HG03520 (cell line): Measurements from ENCODE around the gene PPHLN1.
A peak's percentile ranks its signal among the peaks of the same experiment; 100 is the strongest.
"Not testable (repeated sequence)": the region's sequence is repeated elsewhere in the genome, so short reads cannot be mapped to it uniquely, and the experiment has no call there.

ENCODE experiments used
- ATAC-seq: cut with Tn5 transposase; IDR thresholded peaks from one replicate; pipeline ENCODE4 v1.9.1; 2021; ENCODE audit warnings: mild to moderate bottlenecking, moderate library complexity; ENCODE audit not compliant: unreplicated experiment

PPHLN1 gene

DNA sequence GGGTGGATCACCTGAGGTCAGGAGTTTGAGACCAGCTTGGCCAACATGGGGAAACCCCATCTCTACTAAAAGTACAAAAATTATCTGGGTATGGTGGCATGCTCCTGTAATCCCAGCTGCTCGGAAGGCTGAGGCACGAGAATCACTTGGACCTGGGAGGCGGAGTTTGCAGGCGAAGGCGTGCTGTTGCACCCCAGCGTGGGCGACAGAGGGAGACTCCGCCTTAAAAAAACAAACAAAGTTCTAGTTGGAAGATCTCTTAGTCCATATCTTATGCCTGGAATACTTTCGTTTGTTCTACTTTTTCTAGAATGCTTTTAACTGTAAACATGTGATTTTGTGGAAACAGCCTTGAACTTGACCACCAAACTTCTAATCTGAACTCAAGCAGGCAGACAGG, 38.7 kb downstream of the PPHLN1 start:
- ATAC-seq = no peak

DNA sequence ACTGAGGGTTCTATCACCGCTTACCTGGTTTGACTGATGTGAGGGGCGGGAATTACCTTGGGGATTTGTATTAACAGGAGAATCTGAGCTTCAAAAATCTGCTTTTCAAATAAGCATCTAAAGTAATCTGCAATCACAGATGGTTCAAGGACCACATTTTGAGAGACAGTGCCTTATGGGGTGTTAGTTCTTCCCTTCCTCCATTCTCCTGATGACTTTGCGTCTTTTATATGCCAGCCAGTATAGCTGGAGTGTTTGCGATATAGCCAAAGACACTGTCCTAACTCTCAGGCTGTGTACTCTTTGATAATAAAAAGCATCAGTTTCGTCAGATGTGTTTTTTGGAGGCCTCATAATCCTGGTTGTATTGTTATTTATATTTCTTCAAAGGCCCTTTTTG, 39.5 kb downstream of the PPHLN1 start:
- ATAC-seq = no peak

DNA sequence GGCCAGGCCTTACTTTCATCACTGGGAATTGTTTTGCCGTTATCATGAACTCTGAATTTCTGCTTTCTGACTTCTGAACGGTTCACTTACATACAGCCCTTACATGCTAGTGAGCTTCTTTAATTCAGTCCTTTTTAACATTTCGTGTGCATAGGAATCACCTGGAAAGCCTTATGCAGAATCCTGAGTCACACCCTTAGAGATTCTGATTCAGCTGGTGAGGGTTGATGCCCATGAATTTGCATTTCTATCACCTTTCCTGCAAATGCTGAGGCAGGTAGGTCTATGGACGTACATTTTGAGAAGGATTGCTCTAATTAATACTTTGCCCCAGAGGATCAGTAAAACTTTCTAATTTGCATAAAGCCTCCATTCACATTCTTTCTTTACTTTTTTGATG, 44.0 kb downstream of the PPHLN1 start:
- no peak for ATAC-seq

DNA sequence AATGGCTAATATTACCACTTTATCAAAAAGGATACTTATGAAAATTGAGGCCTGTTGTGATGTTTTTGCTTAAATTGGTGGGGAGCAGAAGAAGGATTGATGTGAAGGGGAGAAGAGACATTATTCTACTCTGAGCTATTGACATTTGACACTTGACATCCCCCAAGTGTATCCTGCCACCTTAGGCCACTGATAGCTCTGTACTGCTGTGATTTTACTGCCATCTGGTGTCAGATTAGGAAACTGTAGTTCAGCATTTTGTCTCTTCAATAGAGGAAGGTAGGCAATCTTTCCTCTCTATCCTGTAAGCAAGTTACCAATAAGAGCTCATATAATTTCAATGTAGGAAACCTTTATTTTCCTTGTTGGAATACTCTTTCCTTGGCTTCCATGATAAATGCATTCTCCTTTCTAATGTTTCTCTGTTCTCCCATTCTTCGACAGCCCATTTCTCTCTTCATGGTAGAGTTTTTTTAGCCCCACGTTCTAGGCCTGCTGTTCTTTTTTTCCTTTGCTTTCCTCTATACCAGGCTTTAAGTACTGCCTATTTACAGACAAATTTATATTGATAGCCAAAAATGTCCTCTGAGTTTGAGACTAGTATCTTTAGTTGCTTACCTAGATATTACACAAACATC, 46.3 kb downstream of the PPHLN1 start:
- ATAC-seq = peak; percentile 91

DNA sequence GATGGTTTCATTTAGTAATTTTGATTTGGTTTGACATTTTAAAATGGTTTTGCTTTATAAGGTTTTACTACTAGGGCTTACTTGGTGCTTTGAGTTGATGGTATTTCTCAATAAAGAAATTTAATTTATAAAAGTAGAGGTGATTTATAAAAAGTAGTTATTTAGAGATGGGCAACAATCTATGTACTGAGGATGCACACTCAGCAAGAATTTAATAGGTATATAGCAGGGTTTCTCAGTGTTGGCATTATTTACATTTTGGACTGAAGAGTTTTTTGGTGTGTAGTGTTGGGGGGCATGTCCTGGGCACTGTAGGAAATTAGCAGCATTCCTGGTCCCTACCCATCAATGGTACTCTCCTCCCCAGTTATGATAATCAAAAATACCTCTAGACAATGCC, 47.7 kb downstream of the PPHLN1 start:
- no peak for ATAC-seq

DNA sequence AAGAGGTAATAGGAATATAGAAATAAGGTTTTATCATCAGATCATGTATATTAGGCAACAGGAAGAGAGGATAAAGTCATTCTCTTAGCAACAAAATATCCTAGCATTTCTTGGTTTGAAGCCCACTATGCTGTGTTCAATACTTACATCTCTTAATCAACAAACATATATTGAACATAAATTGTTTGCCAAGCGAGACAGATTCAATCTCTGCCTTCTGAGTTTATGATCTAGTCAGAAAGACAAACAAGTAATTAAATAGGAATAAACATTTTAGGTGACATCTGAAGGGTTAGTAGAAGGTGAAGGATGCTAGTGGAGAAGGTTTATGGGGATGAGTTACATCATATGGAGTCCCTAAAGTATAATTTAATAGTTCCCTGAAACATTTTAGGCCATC, 54.8 kb downstream of the PPHLN1 start:
- ATAC-seq = no peak

DNA sequence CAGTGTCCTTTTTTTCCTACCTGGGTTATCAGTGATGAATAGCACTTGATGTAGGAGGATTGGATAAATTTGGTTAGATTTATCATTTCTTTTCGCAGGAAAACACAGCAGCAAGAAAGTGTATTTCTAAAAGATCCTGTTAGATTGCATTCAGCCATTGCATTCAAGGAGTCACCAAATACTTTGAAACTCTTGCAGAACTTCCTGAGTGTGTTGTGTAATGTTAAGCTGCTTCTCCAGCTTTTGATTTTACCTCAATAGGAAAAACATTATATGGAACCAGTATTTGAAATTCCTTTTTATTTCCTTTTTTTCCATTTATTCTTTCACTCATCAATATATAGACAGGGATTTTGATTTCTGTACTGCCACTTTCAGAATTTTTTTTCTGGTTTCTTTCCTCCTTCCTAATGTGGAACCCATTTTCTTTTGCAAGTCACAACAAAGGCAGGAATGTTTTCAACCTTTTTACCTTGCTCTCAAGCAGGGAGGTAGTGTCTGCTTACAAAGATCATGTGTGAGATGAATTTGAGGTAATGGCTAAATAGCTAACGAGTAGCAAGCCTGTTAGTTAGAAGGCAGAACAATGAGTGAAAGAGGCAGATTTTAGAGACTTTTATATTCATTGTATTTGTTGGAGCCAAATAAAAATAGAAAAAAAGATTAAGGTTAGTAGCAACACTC, 56.2 kb downstream of the PPHLN1 start:
- ATAC-seq = no peak

DNA sequence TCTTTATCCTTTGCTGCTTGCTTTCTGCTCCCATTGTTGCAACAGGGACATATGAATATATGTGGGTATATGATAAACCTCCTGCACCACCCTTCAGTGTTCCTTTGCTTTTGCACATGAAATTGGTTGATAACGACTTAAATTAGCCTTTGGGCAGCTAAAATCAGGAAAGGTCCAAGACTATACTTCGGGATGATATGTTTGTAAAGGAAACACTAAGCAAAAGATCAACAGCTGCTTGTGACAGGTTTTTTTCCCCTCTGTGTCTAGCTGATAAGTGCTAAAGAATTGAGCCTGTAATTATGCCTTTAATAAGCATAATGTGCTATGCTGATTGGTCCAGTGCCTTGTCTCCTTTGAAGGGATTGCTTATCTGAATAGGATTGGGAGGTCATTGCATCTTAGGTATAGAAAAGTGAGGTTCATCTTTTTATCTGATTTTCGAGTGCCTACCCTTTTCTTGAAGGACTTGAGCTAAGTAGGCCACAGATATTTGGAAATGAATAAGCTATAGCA, 59.4 kb downstream of the PPHLN1 start:
- no peak for ATAC-seq

DNA sequence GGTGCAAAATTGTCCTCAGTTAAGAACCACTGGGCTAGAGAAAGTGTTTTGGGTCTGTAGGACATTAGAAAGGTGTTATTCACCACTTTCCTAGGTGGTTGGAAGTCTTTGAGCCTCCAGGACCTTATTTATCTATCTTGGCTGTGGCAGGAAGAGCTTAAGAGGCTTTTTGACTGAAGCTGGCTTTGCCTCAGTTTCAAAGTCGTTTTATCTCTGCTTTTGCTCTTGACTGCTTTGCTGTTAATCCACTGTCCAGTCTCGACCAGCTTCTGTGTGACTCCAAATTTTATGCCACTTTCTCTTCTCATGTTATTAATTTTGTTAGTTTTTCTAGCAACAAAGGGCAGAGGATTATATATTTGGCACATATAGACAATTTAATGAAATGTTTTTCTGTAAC, 60.3 kb downstream of the PPHLN1 start:
- no peak for ATAC-seq

DNA sequence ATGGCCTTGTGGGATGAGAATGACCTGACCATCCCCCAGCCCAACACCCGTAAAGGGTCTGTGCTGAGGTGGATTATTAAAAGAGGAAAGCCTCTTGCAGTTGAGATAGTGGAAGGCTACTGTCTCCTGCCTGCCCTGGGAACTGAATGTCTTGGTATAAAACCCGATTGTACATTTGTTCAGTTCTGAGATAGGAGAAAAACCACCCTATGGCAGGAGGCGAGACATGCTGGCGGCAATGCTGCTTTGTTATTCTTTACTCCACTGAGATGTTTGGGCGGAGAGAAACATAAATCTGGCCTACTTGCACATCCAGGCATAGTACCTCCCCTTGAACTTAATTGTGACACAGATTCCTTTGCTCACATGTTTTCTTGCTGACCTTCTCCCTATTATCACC, 62.1 kb downstream of the PPHLN1 start:
- ATAC-seq = not testable (repeated sequence)

DNA sequence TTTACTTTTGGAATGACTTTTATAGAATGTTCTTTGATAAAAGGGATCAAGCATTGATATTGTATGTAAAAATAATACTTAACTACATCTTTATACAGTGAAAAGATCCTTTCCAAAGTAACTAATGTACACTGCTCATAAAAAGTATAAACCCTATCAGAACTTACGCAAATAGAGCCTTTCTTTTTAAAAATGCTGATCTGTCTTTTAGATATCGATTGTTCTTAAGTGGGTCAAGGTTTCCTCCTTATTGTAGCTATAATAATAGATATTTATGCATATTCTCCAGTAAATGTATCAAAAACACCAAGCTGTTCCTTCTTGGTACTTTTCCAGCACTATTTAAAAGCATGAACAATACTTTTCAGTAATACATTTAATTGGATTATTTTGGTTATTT, 68.5 kb downstream of the PPHLN1 start:
- no peak for ATAC-seq

DNA sequence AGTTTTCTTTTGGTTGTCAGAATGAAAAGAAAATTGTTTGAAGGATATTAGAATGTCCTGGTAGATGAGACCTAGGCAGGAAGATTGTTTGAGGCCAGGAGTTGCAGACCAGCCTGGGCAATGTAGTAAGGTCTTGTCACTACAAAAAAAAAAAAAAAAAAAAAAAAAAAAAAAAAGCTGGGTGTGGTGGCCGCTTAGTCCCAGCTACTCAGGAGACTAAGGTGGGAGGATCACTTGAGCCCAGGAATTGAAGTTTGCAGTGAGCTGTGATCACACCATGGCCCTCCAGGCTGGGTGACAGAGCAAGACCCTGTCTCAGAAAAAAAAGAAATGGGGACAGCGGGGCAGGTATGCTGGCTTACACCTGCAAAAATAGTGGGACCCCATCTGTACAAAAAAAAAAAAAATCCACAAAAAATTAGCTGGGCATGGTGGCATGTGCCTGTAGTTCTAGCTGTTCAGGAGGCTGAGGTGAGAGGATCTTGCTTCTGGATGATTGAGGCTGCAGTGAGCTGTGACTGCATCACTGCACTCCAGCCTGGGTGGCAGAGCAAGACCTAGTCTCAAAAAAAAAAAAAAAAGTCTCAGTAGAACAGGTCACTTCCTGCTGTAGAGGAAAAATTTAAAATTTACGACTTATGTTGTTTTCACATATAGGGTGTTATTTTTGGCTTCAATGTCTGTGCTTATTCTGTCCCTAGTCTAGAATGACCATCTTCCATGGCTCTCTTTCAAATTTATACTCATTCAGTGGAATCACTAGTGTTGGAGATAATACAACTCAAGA, 70.7 kb downstream of the PPHLN1 start:
- no peak for ATAC-seq

DNA sequence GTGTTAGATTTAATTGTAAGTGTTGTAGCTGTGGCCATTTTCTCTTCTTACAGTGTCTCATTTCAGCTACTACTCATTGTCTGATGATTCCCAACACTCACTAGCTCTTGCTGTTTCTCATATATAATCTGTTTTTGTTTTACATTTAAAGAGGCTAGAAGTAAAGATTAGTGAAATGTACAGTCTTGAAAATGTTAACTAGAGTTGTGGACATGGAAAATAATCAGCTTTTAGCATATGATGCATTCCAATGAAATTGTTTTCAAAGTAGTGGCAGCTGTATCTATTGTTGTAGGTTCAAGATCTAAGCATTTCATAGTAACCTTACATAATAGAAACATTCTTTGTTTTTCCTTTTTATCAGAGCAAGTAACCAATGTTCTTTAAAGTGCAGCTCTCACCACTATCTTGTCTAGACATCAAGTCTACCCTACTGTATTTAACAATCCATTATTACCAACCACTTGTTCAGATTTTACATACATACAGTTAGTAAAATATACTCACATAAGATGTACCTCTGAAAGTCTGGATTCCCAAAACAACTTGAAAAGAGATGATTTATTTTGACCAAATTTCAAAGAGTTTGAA, 76.9 kb downstream of the PPHLN1 start:
- ATAC-seq = no peak

DNA sequence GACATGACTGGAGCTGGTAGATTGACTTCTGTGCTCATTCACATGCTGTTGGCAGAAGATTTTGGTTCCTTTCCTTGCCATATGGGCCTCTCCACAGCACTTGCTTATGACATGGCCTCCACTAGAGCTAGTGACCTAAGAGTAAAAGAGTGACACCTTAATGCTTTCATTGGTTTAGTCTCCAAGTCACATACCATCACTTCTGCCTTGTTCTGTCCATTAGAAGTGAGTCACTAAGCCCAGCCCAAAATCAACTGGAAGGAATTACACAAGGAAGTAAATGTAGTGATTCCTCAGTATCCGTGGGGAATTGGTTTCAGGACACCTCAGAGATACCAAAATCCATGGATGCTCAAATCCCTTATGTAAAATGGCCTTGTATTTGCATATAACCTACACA, 81.3 kb downstream of the PPHLN1 start:
- no peak for ATAC-seq

DNA sequence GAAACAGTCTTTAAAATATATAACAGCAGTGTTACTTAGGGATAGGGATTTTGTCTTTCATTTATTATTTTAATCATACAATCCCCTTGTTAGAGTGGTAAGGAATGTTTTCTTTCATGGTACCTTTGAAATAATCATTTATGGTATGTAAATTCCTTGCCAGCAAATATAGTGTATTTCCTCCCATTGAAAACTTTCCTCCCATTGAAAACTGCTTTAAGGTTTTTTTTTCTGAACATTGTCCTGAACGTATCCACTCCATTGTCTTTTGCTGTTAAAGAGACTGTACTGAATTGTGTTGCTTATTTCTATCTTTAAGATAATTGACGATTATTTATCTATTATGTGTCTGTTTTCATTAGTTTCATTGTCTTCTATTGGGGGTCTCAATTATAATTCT, 83.5 kb downstream of the PPHLN1 start:
- ATAC-seq = no peak

DNA sequence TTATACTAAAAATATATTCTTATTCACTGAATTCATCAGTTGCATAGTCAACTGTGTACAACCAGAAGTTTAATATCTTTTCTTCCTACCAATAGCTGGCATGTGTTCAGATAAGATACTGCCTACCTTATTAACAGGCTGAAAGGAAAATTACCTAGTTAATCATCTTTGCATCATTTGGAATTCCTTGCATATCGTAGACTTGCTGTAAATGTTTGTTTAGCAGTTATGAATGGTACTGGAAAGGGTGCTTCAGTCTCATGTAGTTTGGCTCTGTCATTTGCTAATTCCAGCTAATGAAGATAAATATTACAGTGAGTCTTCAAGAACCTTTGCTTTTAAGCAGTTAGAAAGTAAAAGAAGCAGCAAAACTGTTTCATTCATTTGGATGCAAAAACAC, 84.4 kb downstream of the PPHLN1 start:
- ATAC-seq = no peak

DNA sequence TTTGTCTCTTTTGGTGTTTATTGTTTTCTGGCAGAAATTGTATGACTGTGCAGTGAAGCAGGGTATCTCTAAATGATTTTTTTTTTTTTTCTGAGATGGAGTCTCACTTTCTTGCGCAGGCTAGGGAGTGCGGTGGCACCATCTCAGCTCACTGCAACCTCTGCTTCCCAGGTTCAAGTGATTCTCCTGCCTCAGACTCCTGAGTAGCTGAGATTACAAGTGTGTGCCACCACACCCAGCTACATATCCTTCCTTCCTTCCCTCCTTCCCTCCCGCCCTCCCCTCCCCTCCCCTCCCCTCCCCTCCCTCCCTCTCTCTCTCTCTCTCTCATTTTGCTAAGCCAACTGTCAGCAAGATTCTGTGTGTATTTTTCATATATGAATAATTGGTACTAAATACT, 94.4 kb downstream of the PPHLN1 start:
- ATAC-seq = no peak

DNA sequence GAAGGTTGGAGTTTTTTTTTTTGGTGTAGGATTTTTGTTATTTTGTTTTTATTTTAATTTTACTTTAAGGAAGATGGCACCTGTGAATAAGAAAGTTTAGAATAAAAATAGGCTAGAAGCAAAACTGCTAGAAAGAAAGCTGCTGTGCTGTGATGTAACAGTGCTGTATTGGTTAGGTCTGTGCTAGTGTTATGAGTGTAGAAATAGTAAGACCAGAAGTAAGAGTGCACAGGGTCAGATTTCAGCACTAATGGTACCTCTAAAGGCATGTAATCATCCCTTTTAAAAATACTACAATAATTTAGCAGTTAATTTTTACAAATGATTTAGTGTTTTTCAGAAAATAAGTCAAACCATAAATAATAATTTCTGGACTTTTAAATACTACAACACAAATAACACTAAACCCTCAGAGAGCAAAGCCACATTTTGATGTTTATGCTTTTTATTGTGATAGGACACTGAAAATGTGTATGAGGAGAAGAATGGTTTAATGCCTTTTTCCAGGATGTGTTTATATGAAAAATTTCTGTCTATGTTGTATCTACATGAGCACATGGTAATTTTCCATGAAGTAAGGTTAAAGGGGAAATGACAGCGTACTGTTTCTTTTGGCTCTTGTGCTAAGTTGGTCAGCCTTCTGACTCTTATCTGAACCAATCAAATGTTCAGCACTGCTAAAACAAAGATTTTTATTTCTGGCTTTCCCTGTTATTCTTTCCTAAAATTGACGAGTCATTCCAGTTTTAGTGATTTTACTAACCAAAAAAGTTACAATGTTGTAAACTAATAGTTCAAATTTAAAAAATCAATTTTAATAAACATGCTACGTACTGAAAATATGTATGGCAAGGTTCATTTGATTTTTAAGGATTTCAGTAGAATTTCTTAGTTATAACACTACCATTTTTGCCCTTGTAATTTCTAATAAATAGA, 96.1 kb downstream of the PPHLN1 start:
- ATAC-seq = peak; percentile 99

DNA sequence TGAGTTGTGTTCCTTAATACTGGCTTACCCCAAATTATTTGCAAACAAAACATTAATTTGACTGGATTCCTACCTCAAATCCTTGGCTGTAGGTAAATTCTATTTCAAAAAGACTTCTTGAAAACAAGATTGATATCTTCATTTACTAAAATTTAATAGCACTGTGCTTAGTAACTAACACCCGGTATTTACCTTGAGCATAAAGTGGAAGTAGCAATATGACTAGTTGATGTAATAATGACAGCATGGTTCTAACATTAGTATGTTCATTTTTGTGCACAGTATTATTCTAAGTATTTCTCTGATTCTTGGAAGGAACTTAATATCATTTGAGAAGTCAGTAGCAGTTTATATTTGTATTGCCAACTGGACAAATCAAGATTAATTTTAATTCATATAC, 96.8 kb downstream of the PPHLN1 start:
- peak; percentile 45 for ATAC-seq

DNA sequence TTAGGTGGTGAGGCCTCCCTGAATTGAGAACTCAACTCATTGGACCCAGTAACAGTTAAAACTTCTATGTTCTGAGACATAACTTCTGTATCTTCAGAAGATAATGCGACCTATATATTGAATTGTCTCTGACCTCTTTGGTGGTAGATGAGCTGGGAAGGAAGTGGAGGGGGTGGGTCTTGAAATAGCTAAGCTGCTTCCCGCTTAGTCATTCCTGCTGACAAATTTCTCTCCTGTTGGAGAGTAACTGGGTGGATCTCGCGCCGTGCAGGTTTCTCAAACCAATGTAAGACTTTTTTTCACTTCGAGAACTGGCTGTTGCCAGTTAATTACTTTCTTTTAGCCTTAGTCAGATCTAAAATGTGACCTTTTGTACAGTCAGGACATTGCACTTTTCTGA, 100.8 kb downstream of the PPHLN1 start:
- no peak for ATAC-seq
